Activated naive CD4-positive, alpha-beta T cell treated with anti-CD3 and anti-CD28 coated beads, Interleukin-2, amount 10 ng/mL, durations not matched to agents 7 days and 5 days (primary cell): ENCODE results near the gene ARHGEF28.

Experiments used
- CTCF ChIA-PET: fragments of 350-600 bp; sonication (Branson Sonifier 250); formaldehyde crosslinking; loops from one replicate; lab custom pipeline; 2021; ENCODE audit warnings: antibody characterized with exemption; lab: Charles Lee
- DNase-seq: peaks from one replicate; pipeline ENCODE4 v3.0.0-alpha.2; 2020
- H3K27ac Mint-ChIP-seq: one replicate; pipeline ENCODE4 v1.8.0; 2021; ENCODE audit warnings: mild to moderate bottlenecking, moderate library complexity, mixed read lengths
- H3K27me3 Mint-ChIP-seq: one replicate; pipeline ENCODE4 v1.8.0; 2021; ENCODE audit warnings: mild to moderate bottlenecking, mixed read lengths
- H3K36me3 Mint-ChIP-seq: one replicate; pipeline ENCODE4 v1.8.0; 2021; ENCODE audit warnings: mixed read lengths
- H3K4me1 Mint-ChIP-seq: one replicate; pipeline ENCODE4 v1.8.0; 2021; ENCODE audit warnings: mixed read lengths
- H3K4me3 Mint-ChIP-seq: one replicate; pipeline ENCODE4 v1.8.0; 2021; ENCODE audit warnings: mild to moderate bottlenecking, moderate library complexity, mixed read lengths
- H3K9me3 Mint-ChIP-seq: one replicate; pipeline ENCODE4 v1.8.0; 2021; ENCODE audit warnings: mixed read lengths

ARHGEF28 gene

DNA sequence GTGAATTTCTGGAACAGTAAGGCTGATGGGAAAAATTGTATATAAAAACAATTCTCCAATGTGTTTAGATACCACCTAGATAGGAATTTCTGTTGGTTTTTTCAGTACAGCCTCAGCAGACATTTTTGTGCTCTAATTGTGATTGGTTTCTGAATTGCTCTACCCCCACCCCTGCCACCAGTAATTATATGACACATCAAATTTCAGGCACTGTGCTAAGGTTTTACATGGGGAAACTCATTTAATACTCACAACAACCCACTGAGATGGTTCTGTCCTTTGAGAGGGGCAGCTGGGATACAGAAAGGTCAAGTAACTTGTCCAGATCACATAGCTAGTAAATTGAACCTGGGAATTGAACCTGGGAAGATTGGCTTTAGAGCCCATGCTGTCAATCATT lies 288.0 kb downstream of the ARHGEF28 start:
- Mint-ChIP-seq H3K27me3 (no peaks in the 10 kb centered on the region), H3K9me3 (no peaks in the 10 kb centered on the region), H3K4me1 (no peaks in the 10 kb centered on the region), H3K4me3 (no peak overlapping the region), H3K36me3 (no peaks in the 10 kb centered on the region), H3K27ac (no peak overlapping the region)
- no peak for DNase-seq
- CTCF ChIA-PET, result interaction anchor here (0.7 kb wide), 1 partner anchor 251 kb away, joined by 3 read pairs; no protein-coding TSS in a partner anchor

DNA sequence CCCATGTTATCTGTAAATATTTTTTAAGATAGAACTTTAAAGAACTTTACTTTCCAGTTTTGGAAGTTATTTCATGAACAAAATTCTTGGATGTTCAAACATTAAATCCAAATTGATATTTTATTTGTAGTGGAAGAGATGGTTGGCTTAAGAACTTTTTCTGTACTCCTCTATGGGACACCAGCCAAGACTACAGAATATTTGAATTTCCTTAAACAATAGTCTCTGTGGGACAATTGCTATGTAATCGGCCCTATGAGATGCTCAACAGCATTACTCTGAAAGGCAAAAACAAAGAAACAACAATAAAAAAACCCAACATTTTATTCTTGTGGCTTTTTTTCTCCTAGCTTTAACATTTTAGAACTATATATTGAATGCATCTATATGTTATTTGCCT lies 289.3 kb downstream of the ARHGEF28 start:
- H3K27me3 Mint-ChIP-seq, result no peaks in the 10 kb centered on the region
- H3K4me1 Mint-ChIP-seq, result no peaks in the 10 kb centered on the region
- CTCF ChIA-PET, result no interaction called here
- no peak for DNase-seq
- no peaks in the 10 kb centered on the region for H3K9me3 Mint-ChIP-seq
- H3K27ac Mint-ChIP-seq, result no peak overlapping the region
- H3K4me3 Mint-ChIP-seq, result no peak overlapping the region
- H3K36me3 Mint-ChIP-seq, result no peaks in the 10 kb centered on the region

DNA sequence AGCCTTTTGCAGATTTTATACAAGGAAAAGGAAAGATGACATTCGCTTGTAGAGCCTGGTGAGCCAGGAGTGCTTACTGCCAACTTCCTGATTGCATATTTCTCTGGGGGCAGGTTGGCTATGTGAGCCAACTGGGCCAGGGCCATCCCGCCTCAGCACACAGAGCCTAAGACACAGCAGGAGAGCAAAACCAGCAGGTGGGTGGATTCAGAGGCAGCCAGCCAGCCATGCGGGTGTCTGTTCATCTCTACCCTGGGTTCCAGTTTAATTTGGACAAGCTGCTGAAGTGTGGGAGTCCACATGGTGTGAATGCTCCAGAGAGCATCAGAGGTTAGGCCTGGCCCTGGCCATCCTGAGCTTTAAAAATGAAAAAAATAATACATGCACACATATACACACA lies 291.4 kb downstream of the ARHGEF28 start:
- no peak for DNase-seq
- Mint-ChIP-seq H3K27ac (no peak overlapping the region), H3K9me3 (no peaks in the 10 kb centered on the region), H3K4me1 (no peaks in the 10 kb centered on the region), H3K4me3 (no peak overlapping the region), H3K36me3 (no peaks in the 10 kb centered on the region), H3K27me3 (no peaks in the 10 kb centered on the region)
- CTCF ChIA-PET, result no interaction called here

DNA sequence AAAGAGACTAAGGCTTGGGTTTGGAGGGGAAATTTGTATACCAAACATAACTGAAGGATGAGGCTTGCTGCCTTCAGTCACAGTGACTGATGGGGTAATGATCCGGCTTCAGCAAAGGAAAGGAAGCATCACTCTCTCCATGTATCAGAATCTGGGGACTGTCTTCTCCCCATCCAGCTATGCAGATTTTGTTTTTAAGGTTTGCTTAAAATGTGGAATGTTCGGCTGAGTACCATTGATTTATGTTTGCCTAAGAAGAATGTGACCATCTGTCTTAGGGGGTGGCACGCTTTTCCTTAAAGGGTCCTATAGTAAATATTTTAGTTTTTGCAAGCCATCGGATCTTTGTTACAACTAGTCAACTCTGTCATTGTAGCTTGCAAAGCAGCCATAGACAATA lies 291.9 kb downstream of the ARHGEF28 start:
- Mint-ChIP-seq H3K27me3 (no peaks in the 10 kb centered on the region), H3K27ac (no peak overlapping the region), H3K36me3 (no peaks in the 10 kb centered on the region), H3K4me3 (no peak overlapping the region), H3K9me3 (no peaks in the 10 kb centered on the region), H3K4me1 (no peaks in the 10 kb centered on the region)
- DNase-seq, result no peak
- CTCF ChIA-PET, result no interaction called here

DNA sequence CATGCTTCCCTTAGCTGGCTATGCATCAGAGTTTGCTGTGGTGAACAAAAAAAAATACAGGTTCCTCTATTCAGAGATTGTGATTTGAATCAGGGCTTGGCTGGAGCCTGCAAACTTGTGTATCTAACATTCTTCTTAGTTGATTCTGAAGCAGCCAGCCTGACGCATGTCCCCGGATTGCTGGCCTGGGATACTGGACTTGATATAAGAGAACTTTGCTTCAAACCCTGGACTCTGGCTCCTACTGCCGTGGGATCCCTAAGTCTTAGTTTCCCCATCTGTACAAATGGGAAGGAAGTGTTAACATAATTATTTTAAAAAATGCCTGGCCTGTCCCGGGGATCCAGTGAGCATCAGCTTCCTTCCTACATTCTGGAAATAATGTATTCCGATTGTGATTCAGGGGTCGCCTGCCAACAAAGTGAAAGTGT lies 292.8 kb downstream of the ARHGEF28 start:
- no peaks in the 10 kb centered on the region for H3K9me3 Mint-ChIP-seq
- CTCF ChIA-PET, result no interaction called here
- H3K27me3 Mint-ChIP-seq, result no peaks in the 10 kb centered on the region
- no peak for DNase-seq
- no peaks in the 10 kb centered on the region for H3K36me3 Mint-ChIP-seq
- H3K4me1 Mint-ChIP-seq, result no peaks in the 10 kb centered on the region
- no peak overlapping the region for H3K4me3 Mint-ChIP-seq
- no peak overlapping the region for H3K27ac Mint-ChIP-seq

DNA sequence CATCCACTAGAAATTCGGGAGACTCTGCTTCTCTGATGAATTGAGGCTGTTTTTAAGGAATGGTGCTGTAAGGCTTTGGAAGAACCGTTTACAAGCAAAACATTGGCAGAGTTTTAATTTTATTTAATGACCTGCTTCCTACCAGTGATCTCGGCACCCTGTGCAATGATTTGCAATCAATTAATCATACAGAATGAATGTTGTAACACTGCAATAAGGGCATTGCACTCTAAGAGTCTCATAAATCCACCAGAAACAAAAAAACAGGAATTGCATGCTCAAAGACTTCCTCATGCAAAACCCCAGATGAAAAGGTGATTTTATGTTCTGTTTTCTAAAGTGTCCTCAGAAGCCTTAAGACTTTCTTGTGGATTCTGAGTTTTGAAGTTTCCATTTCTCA lies 295.7 kb downstream of the ARHGEF28 start:
- no peak overlapping the region for H3K4me3 Mint-ChIP-seq
- CTCF ChIA-PET, result no interaction called here
- no peak for DNase-seq
- no peaks in the 10 kb centered on the region for H3K4me1 Mint-ChIP-seq
- peaks cover 4% of the 10 kb centered on the region for H3K27me3 Mint-ChIP-seq
- no peak overlapping the region for H3K27ac Mint-ChIP-seq
- H3K36me3 Mint-ChIP-seq, result no peaks in the 10 kb centered on the region
- H3K9me3 Mint-ChIP-seq, result no peaks in the 10 kb centered on the region

DNA sequence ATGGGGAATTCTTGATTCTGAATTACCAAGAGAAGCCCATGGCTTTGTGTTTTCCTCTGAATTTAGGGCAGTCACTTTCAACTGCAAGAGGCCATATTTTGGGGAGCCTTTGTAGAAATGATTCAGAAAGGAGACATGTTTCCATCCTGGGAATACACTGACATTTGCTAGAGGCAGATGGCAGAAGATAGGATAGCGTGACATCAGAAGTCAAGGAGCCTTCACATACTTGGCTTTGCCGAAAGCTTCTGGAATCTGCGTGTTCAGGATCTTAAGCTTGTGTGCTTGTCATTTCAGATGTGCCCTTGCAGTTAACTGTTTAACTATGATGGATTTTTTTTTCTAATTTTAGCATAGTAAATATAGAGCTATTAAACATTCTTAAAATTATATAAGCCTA lies 296.2 kb downstream of the ARHGEF28 start:
- no peak for DNase-seq

DNA sequence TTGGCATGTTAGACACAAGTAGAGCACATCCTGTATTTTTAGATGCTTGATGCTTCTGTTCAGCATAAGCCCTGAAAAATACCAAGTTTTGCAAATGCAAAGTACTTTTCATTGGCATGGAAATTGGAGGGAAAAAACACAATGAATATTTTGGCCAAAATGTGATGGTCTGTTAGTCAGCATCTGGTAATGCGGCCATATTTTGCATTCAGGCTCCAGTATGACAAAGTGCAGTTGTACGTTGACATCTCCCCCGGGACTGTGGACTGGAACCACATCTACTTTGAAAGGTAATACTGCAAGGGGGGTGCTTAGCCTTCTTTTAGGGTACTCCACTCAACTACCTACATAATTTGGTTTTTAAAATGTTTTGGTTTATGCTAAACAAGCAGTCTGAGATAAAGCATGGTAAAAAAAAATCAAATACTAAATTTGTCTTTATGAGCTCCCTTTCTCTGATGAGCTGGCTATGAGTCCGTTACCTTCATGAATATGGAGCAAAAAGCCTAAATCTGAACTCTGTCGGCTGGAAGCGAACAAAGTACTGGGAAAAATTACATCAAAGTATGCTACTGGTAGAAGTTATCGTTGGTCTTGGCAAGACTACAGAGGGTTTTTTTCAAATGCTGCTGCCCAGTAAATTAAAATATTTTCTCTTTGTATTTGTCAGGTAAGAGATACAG lies 297.0 kb downstream of the ARHGEF28 start:
- Mint-ChIP-seq H3K4me3 (no peak overlapping the region), H3K27me3 (peaks cover 4% of the 10 kb centered on the region), H3K4me1 (no peaks in the 10 kb centered on the region), H3K36me3 (no peaks in the 10 kb centered on the region), H3K27ac (no peak overlapping the region), H3K9me3 (no peaks in the 10 kb centered on the region)
- no peak for DNase-seq
- CTCF ChIA-PET, result no interaction called here

More for the DNA sequence above, 296.2 kb downstream of the ARHGEF28 start:
- Mint-ChIP-seq H3K4me1 (no peaks in the 10 kb centered on the region), H3K36me3 (no peaks in the 10 kb centered on the region), H3K9me3 (no peaks in the 10 kb centered on the region), H3K27me3 (peaks cover 4% of the 10 kb centered on the region), H3K4me3 (no peak overlapping the region), H3K27ac (no peak overlapping the region)
- CTCF ChIA-PET, result no interaction called here

DNA sequence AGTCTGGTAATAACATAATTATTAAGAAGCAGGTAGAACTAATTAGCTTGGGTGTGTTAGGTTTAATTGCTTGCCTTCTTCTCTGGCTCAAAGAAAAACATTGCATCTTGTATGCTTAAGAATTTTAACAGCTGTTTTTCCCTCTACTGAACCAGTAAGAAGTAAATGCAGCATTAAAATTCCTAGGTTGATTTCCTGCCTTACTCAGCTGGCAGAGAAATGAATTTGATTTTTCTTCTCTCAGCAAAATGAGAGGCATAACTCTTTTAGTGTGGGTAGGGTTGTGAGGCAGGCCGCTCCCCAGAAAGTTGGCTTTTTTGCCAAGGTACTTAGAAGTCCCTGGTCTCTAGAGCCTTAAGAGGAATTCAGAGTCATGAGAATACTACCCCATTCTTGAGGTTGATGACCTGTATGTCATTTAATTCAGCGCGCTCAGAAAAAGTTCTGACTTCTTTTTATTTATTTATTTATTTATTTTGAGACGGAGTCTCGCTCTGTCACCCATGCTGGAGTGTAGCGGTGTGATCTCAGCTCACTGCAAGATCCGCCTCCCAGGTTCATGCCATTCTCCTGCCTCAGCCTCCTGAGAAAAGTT lies 302.6 kb downstream of the ARHGEF28 start:
- CTCF ChIA-PET, result no interaction called here
- H3K36me3 Mint-ChIP-seq, result no peaks in the 10 kb centered on the region
- H3K27me3 Mint-ChIP-seq, result peaks cover 4% of the 10 kb centered on the region
- H3K4me1 Mint-ChIP-seq, result no peaks in the 10 kb centered on the region
- H3K27ac Mint-ChIP-seq, result no peak overlapping the region
- H3K4me3 Mint-ChIP-seq, result no peak overlapping the region
- no peaks in the 10 kb centered on the region for H3K9me3 Mint-ChIP-seq
- DNase-seq, result no peak

DNA sequence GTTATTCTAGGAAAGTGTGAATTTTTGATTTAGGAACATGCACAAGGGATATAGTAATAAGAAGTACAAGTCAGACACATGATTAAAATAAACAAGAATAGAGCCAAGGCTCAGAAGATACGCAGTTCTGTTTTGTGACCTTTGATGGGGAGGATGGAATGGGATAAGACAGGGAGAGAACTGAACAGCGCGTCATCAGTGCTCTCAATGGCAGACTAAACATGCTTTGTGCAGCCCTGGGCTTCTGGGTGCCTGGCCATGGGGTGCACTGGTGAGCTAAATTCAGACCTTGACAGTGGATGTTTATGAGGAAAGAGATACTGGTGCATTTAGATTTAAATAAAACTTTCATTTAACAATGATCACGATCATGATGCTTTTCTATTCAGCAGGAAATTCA lies 309.7 kb downstream of the ARHGEF28 start:
- no peak for DNase-seq
- Mint-ChIP-seq H3K4me3 (no peak overlapping the region), H3K27ac (no peak overlapping the region), H3K27me3 (peaks cover 7% of the 10 kb centered on the region), H3K9me3 (no peaks in the 10 kb centered on the region), H3K4me1 (no peaks in the 10 kb centered on the region), H3K36me3 (no peaks in the 10 kb centered on the region)
- CTCF ChIA-PET, result no interaction called here

DNA sequence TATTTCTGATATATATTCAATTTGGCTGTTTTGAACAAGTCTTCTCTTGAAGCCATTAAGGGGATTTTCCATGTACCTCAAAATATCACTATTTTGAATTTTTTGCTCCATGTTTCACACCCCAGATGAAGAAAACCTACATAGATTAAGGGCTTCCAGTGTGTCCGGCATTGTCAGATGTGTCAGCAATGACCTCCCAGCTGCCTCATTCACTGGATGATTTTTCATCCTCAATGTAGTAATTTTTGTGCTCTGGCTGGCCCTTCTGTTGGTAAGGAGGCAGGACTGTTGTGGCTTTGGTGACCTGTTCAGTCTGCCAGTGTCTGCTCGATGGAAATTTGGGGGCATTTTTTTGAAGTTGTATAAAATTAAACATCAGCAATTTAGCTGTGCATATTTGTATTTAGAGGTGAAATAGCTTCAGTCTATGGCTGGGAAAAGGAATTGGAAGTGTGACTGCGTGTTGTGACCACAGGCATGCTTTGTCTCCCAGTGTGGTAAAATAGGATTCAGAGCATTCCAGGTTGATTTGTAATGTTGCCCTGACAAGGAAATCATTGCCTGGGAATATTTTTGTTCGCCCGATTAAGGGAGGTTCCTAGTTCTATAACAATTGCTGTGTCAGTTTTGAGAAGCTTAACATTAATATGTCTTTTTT lies 312.4 kb downstream of the ARHGEF28 start:
- Mint-ChIP-seq H3K9me3 (no peaks in the 10 kb centered on the region), H3K27me3 (peaks cover 7% of the 10 kb centered on the region), H3K36me3 (no peaks in the 10 kb centered on the region), H3K27ac (no peak overlapping the region), H3K4me1 (no peaks in the 10 kb centered on the region), H3K4me3 (no peak overlapping the region)
- CTCF ChIA-PET, result no interaction called here
- no peak for DNase-seq

DNA sequence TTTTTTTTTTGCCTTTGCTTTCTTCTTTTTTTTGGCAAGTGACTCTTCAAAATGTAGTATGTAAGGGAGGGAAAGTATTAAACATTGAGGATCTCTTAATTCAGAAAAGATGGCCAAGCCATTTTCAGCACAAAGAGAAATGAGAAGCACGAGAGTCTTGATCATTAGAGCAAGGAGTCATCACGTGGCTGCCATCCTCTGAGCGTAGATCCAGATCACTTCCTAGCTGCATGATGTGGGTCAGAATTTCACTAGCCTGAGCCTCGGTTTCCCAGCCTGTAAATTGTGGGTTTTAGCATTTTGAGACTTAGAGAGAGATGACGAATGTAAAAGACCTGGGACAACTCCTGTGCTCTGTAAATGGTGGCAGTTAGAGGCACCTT lies 312.9 kb downstream of the ARHGEF28 start:
- CTCF ChIA-PET, result interaction anchor here (1.1 kb wide), 1 partner anchor 25 kb away, joined by 3 read pairs; no protein-coding TSS in a partner anchor
- Mint-ChIP-seq H3K4me3 (no peak overlapping the region), H3K9me3 (no peaks in the 10 kb centered on the region), H3K27ac (no peak overlapping the region), H3K36me3 (no peaks in the 10 kb centered on the region), H3K27me3 (peaks cover 7% of the 10 kb centered on the region), H3K4me1 (no peaks in the 10 kb centered on the region)
- DNase-seq, result no peak

DNA sequence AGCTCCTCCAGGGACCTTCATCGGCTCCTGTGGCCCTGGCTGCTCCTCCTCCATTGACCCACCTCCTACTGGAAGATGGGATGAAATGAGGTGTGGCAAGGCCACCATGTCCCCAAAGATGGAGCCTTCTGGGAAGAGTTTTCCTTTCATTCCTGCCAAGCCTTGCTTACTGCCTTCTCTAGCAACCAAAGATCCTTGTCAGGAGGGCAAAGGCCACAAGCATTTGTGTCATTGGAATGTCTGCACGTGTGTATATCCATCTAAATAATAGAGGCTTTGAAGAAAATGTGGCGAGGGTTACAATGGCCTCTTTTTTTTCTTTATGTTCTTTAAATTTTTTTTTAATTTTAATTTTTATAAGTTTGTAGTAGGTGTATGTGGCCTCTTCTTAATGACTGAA lies 313.6 kb downstream of the ARHGEF28 start:
- H3K9me3 Mint-ChIP-seq, result no peaks in the 10 kb centered on the region
- H3K27ac Mint-ChIP-seq, result no peak overlapping the region
- H3K4me3 Mint-ChIP-seq, result no peak overlapping the region
- CTCF ChIA-PET, result interaction anchor here (1.1 kb wide), 1 partner anchor 25 kb away, joined by 3 read pairs; no protein-coding TSS in a partner anchor
- H3K27me3 Mint-ChIP-seq, result peaks cover 7% of the 10 kb centered on the region
- no peak for DNase-seq
- no peaks in the 10 kb centered on the region for H3K36me3 Mint-ChIP-seq
- H3K4me1 Mint-ChIP-seq, result no peaks in the 10 kb centered on the region

DNA sequence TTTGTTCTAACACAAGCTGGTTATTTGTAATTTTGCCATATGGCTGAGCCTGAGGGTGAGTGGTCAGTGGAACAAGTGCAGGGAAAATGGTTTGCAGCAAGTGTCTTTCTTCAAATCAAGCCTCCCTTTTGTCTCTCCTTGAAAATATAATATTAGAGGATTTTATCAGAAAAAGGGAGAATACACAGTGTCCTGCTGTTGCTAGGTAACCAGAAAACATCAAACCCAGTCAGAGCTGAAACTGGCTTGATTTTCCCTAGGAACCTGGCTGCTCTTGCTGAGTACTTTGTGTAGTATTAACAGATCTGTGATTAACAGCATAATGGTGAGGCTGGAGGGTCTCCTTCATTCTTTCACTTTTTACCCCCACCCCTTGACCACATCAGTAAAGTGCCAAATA lies 314.0 kb downstream of the ARHGEF28 start:
- H3K9me3 Mint-ChIP-seq, result no peaks in the 10 kb centered on the region
- no peaks in the 10 kb centered on the region for H3K4me1 Mint-ChIP-seq
- H3K4me3 Mint-ChIP-seq, result no peak overlapping the region
- H3K27ac Mint-ChIP-seq, result no peak overlapping the region
- H3K27me3 Mint-ChIP-seq, result peaks cover 7% of the 10 kb centered on the region
- no peak for DNase-seq
- no peaks in the 10 kb centered on the region for H3K36me3 Mint-ChIP-seq
- CTCF ChIA-PET, result interaction anchor here (1.1 kb wide), 1 partner anchor 24 kb away, joined by 3 read pairs; no protein-coding TSS in a partner anchor

DNA sequence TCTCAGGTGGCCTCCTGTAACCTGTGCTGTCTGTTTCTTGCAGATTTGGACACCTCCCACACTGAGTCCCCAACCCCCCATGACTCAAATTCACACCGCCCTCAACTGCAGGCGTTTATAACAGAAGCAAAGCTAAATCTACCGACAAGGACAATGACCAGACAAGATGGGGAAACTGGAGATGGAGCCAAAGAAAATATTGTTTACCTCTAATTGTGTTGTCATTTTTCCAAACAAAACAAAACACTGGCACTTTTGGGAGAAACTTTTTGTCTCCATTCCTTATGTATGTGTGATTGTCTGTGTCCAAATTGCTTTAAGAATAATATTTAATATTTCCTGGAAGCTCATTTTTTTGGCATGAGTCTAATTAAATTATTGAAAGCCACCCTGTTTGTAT lies 314.8 kb downstream of the ARHGEF28 start:
- no peak overlapping the region for H3K4me3 Mint-ChIP-seq
- peaks cover 7% of the 10 kb centered on the region for H3K27me3 Mint-ChIP-seq
- H3K4me1 Mint-ChIP-seq, result no peaks in the 10 kb centered on the region
- no peak overlapping the region for H3K27ac Mint-ChIP-seq
- no peaks in the 10 kb centered on the region for H3K36me3 Mint-ChIP-seq
- CTCF ChIA-PET, result no interaction called here
- H3K9me3 Mint-ChIP-seq, result no peaks in the 10 kb centered on the region
- DNase-seq, result no peak
